Activated naive CD8-positive, alpha-beta T cell treated with anti-CD3 and anti-CD28 coated beads, Interleukin-2, amount 50 U/mL, for 16 hours (primary cell): Measurements from ENCODE around the gene MMP8.

Source experiments
- DNase-seq: peaks from one replicate; pipeline ENCODE4 v3.0.0-alpha.2; 2020; ENCODE audit warnings: low read depth, low spot score

MMP8 gene

DNA sequence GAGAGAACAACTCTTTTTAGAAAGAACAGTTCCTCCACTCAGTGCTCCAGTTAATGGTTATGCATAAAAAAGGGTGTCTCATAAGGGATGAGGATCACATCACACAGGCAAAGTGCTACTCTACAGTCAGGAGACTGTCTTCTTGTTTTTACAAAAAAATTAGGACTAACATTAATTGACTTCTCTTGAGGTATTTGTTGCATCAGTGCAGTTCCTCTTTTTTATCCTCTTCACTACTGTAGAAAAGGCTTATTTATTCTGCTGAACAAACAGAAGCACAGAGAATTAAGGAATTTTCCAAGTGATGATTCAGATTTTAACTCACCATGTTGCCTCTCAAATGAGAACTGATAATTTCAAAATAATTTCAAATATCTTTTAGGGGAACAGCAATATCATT is 1.9 kb downstream of the MMP8 start:
- no peak for DNase-seq

GRCh38 chr11:102719620-102720277 is 5.0 kb downstream of the MMP8 start:
- DNase-seq: no peak

DNA sequence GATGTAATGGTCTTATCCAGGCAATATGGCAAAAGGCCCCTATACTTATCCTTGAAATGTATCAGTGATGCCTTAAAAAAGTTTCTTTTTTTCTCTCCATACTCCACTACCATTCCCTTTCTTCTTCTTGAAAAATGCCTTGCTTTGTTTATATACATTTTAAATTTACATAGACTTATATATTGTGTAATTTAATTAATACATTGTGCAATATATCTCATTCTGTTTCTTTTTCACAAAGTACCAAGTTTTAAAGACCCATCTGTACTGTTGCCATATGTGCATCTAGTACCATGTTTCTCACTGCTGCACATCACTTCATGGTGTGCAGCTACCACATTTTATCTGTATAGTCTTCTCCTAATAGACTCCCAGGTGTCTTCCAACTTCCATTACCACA is 7.5 kb downstream of the MMP8 start:
- no peak for DNase-seq

DNA sequence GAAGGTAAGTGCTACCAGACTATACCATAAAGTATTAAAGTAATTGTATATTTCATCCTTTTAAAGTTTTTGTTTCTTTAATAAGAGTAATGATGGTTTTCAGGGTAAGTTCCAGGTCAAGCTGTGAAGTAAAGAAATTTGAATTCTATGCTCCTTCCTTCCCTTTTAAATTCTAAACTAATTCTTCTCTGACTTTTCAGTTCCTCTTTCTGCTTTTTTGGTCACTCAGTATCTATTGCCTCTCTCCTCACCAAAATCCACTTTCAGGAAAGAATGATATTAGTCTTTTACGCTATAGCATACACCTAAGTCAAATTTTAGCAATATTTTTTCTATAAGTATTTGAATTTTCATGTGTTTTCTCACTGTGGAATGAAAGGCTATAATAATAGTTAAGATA is 8.2 kb downstream of the MMP8 start:
- no peak for DNase-seq

DNA sequence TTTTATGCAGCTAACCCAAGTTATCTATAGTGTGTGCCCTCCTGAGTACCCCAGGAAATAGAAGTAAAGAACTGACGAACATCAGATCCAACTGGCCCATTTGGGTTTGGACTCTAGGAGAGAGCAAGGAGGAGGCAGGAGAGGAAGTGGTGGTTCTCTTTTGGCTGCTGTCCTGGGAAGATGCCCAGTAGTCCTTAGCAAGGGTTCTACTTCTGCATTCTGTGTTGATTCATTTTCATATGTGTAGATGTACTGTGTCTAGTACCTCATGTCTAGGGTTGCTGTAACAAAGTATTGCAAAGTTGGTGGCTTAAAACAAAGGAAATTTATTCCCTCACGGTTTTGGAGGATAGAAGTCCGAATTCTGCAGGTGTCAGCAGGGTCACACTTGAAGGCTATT is 12.6 kb downstream of the MMP8 start:
- DNase-seq: no peak

- no peak for DNase-seq
These were observed 15.4 kb downstream of the MMP8 start for GRCh38 chr11:102709201-102709945.

- no peak for DNase-seq
These were observed 16.1 kb downstream of the MMP8 start for GRCh38 chr11:102708654-102709053.

DNA sequence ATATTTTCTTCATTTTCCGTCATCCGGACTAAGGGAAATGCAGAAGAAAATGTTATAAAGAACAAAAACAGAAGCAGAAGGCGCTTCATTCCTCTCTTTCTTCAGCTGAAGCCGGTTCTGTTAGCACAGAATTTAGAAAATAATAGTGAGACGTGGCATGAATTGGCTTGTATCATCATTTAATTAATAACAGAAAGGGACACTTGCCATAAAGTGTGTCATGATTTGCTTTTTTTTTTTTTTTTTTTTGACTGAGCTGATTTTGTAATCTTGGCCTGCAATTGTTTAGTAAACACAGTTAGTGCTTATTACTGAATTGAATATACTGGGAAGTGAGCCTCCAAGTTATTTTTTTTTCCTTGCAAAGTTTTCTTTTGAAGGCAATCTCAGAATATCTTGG is 19.1 kb downstream of the MMP8 start, which contains the start of gene MMP27:
MMP27 (minus strand) TSS at position 144 of the 400 bp plus-strand sequence; CDS start at position 89, 55 bp downstream.
- no peak for DNase-seq

DNA sequence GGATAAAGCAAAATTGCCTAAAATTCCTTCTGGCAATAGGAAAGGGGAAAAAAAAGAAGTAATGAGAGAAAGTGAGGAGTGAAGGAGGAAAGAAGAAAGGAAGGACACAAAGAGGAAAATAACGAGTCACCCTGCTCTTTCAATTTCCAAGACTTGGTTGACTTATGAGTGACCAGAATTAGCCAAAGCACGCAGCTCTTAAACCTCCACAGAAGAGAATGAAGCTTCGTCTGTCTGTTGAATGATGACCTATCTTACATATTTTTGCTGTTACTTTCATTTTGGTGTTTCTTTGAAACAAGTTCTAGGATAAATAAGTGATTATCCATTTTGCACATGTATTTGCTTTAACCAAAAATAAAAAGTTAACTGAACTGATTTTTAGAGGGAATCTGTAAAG is 19.9 kb downstream of the MMP8 start:
- no peak for DNase-seq

DNA sequence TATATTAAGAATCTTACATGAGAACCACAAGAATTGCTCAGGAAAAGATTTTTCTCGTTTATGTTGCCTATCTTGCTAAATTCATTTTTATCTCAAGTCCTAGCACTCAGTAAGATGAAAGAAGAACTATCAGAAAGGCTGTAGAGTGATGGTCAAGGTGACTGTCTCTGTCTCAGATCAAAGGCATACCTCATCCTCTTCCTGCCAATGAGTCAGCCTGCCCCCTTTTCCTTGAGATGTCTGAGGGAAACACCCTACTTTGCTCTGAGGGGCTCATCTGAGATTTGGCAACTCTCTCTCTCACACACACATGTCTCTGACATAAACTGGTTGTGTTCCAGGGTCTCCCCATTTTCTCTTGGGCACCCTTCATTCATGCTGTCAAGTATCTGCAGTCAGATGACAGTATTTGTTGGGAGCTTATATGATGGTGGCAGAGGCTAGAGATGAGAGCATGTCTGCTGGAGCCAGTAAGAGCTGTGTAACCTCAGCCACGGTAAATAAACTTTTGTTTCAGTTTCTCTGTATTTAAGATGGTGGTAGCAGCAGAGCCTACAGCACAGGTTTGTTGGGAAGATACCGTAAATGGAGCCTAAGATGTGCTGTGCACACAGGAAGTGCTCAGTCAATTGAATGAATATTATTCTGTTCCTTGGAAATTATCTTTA is 20.8 kb downstream of the MMP8 start:
- DNase-seq: no peak

GRCh38 chr11:102695201-102695600 is 29.6 kb downstream of the MMP8 start:
- DNase-seq: no peak

- DNase-seq: no peak
These were observed 39.0 kb downstream of the MMP8 start for GRCh38 chr11:102685754-102686153.

- no peak for DNase-seq
These were observed 39.4 kb downstream of the MMP8 start for GRCh38 chr11:102685338-102685737.

GRCh38 chr11:102683277-102683676 is 41.5 kb downstream of the MMP8 start:
- no peak for DNase-seq

- DNase-seq: no peak
These were observed 43.8 kb downstream of the MMP8 start for GRCh38 chr11:102680945-102681344.

DNA sequence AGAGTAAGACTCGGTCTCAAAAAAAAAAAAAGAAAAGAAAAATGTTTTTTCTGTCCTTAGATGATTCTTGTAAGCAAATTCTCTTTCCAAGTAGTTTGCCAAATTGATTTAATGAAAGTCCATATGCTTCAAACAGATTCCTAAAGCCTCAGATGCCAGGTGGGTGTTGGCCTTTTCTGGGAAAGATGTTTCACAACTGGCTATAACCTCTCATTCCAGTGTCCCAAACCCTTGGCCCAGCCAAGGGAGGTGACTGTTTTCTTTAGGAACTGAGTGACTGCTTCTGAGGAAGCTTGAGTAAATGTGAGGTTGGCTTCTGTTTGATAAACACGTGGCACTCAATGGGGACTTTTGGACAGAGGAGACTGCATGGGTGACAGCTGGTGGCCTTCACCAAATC is 46.7 kb downstream of the MMP8 start:
- no peak for DNase-seq

DNA sequence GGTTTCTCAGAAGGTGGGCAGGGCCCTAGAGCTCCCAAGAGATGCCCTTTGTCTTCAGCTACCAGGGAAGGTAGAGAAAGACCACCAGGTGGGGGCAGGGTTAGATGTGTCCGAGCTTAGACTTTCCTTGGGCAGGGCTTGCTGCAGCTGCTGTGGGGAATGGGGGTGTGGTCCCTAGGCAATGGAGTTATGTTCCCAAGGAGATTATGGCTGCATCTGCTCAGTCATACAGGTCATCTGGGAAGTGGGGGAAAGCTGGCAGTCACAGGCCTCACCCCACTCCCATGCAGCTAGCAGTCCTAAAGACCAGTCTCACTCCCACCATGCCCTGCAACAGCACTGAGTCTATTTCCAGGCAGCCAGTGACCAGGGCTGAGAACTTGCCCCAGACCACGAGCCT is 48.7 kb downstream of the MMP8 start:
- no peak for DNase-seq

DNA sequence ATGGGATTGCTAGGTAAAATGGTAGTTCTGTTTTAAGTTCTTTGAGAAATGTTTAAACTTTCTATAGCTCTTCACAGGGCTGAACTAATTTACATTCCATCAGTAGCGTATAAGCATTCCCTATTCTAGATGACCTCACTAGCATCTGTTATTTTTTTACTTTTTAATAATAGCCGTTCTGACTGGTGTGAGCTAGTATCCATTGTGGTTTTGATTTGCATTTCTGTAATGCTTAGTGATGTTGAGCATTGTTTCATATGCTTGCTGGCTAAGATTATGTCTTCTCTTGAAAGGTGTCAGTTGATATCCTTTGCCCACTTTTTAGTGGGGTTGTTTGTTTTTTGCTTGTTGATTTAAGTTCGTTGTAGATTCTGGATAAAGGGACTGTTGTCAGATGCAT is 55.1 kb downstream of the MMP8 start:
- no peak for DNase-seq

DNA sequence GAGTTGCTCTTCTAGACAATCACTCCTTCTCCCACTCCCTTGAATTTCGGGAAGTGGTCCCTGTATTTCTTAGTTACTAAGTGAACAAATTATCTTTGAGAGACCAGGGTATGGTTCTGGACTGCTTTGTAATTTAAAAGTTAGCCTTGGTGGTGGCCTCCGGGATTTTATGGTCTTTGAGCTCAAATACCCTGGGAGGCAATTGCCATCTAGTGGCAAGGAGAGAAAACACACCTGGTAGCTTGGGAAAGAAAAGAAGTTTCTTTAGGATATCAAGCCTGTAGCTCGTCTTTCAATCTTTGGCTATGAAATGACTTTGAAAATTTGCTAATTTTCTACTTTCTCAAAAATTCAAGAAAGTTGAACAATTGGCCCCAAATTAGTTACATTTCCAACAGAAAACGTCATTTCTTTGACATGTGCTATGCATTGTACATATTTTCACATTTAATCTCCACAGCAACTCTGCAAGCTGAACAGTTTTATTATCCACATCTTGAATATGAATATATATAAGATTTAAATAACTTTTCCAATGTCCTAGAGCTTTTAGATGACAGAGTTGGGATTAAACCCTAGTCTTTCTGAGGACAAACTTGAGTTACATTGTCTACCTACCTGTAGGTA is 58.3 kb downstream of the MMP8 start:
- DNase-seq: no peak

DNA sequence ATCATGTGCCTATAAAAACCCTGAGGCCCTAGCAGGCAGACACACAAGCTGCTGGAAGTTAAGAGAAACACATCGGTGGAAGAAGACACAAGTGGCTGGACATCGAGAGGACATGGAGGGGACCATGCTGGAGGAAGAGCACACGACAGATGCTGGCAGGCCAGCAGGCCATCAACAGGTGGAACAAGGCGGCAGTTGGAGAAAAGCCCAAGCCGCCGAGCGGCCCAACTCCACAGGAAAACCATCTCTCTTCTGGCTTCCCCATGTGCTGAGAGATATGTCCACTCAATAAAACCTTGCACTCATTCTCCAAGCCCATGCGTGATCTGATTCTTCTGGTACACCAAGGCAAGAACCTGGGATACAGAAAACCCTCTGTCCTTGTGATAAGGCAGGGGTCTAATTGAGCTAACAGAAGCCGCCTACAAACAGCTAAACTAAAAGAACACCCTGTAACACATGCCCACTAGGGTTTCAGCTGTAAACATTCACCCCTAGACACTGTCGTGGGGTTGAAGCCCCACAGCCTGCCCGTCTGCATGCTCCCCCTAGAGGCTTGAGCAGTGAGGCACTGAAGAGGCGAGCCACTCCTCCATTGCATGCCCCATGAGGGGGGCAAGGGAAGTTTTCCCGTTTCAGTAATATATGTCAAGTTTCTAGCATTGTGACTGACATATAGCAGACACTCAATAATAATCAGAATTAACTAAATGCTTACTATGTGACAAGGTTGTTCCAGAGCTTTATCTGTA is 60.6 kb downstream of the MMP8 start:
- no peak for DNase-seq

DNA sequence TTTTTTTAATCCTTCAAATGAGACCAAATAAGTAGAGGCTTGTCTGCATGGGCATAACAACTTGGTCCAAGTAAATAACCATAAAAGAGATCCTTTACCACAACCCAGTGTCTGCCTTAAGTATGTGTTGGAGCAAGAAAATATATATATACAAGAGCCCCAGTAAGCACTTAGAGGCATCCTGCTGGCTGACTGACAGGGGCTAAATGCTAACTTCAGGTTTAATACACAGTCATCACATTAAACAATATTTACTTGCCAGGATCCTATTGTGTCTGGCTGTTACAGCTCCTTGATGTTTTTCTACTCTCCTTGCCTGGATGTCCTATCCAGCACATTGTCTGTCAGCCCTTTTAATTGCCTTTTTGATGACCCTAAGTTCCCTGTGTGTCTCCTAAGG is 62.1 kb downstream of the MMP8 start:
- no peak for DNase-seq
